Measurements from ENCODE around the gene C1RL.

Gene C1RL

GRCh38 chr12:7144414-7145120 is 35.6 kb upstream of the C1RL start:
- no peak for DNase-seq (ENCODE audit: low read depth)
- H3K4me3 ChIP-seq (ENCODE audit: low read depth, low read length) = no peak overlapping the region
- TF ChIP-seq CTCF (IDR thresholded peaks at IDR 0.05; ENCODE audit: low read depth, low read length, missing control alignments) = peak; percentile 57

- TF ChIP-seq CTCF (IDR thresholded peaks at IDR 0.05; ENCODE audit: low read depth, low read length, missing control alignments) = no peak
- H3K4me3 ChIP-seq (ENCODE audit: low read depth, low read length) = no peak overlapping the region
- no peak for DNase-seq (ENCODE audit: low read depth)
These were observed 34.5 kb upstream of the C1RL start for GRCh38 chr12:7143564-7143963.

- TF ChIP-seq CTCF (IDR thresholded peaks at IDR 0.05; ENCODE audit: low read depth, low read length, missing control alignments) = no peak
These were observed 33.9 kb upstream of the C1RL start for GRCh38 chr12:7142809-7143465.

GRCh38 chr12:7142056-7142644 is 33.1 kb upstream of the C1RL start:
- TF ChIP-seq CTCF (IDR thresholded peaks at IDR 0.05; ENCODE audit: low read depth, low read length, missing control alignments) = peak; percentile 72
- no peak for DNase-seq (ENCODE audit: low read depth)
- no peak overlapping the region for H3K4me3 ChIP-seq (ENCODE audit: low read depth, low read length)

More at GRCh38 chr12:7142809-7143465, 33.9 kb upstream of the C1RL start:
- DNase-seq (ENCODE audit: low read depth) = no peak
- no peak overlapping the region for H3K4me3 ChIP-seq (ENCODE audit: low read depth, low read length)

GRCh38 chr12:7141351-7142005 is 32.5 kb upstream of the C1RL start:
- no peak overlapping the region for H3K4me3 ChIP-seq (ENCODE audit: low read depth, low read length)
- no peak for DNase-seq (ENCODE audit: low read depth)
- no peak for TF ChIP-seq CTCF (IDR thresholded peaks at IDR 0.05; ENCODE audit: low read depth, low read length, missing control alignments)

- no peak for TF ChIP-seq CTCF (IDR thresholded peaks at IDR 0.05; ENCODE audit: low read depth, low read length, missing control alignments)
- H3K4me3 ChIP-seq (ENCODE audit: low read depth, low read length) = no peak overlapping the region
- no peak for DNase-seq (ENCODE audit: low read depth)
These were observed 30.2 kb upstream of the C1RL start for GRCh38 chr12:7139200-7139599.

Measured in GM12864 (cell line).